A549 (cell line): ENCODE data around the gene GPR78.

Experiments
- BHLHE40 ChIP-seq: IDR thresholded peaks from 2 replicates; pipeline ENCODE4 v1.6.1; 2012; ENCODE audit warnings: low read depth, low read length, inconsistent platforms
- TF ChIP-seq, protein P1 (sequence below): fragments of >200 bp; sonication (Bioruptor Twin); formaldehyde crosslinking; IDR thresholded peaks from 3 replicates; pipeline ENCODE4 v1.5.1; 2016

DNA sequence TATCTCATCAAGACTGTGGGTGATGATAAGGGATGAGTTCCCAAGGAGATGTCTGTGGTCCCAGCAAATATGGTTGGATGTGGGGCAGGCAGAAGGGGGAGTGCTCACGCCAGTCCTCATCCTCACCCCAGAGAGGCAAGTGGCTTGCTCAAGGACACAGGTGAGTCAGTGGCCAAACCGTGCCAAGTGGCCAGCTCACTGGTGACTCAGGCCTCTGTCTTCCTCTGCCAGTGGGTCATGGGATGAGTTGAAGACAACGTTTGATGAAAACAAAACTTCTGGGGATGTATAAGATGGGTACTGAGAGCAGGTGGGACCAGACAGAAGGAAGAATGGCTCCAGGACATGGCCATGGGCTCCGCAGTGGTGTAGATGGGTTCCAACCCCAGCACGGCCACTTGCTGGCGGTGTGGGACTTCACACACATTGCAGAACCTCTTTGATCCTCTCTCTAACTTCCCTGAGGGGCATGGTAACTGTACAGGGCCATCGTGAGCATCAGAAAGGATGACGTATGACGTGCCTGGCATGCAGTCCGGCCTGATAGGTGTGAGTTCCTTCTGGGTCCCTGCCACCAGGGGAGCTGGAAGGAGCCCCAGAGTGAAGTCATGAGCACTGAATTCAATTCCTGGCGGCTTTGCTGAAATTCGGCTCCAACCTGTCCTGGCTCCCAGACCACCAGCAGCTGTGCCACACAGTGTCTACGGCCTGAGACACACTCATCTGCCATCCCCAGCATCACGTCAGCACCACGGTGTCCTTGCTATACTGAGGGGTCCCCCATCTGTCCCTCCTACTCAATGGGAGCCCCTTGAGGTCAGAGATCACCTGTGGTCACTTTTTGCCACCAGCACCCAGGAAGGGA is 41.3 kb upstream of the GPR78 start:
- TF ChIP-seq, protein P1, sequence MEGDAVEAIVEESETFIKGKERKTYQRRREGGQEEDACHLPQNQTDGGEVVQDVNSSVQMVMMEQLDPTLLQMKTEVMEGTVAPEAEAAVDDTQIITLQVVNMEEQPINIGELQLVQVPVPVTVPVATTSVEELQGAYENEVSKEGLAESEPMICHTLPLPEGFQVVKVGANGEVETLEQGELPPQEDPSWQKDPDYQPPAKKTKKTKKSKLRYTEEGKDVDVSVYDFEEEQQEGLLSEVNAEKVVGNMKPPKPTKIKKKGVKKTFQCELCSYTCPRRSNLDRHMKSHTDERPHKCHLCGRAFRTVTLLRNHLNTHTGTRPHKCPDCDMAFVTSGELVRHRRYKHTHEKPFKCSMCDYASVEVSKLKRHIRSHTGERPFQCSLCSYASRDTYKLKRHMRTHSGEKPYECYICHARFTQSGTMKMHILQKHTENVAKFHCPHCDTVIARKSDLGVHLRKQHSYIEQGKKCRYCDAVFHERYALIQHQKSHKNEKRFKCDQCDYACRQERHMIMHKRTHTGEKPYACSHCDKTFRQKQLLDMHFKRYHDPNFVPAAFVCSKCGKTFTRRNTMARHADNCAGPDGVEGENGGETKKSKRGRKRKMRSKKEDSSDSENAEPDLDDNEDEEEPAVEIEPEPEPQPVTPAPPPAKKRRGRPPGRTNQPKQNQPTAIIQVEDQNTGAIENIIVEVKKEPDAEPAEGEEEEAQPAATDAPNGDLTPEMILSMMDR = no peak
- TF ChIP-seq BHLHE40 = no peak
